ENCODE results near the gene TUT4.

Gene TUT4

GRCh38 chr1:52532247-52532646, 20.6 kb downstream of the TUT4 start:
- peaks cover 77% of the 10 kb centered on the region for H3K79me2 ChIP-seq (ENCODE audit: low read length)
- no peak overlapping the region for H3K9ac ChIP-seq (ENCODE audit: low read length)
- H3K27me3 ChIP-seq (replicated peaks; ENCODE audit: insufficient read depth, low read length), result no peaks in the 10 kb centered on the region
- no peaks in the 10 kb centered on the region for H3F3A ChIP-seq (ENCODE audit: insufficient read depth, low read length)
- no peak overlapping the region for H2AFZ ChIP-seq (ENCODE audit: low read length)
- no peaks in the 10 kb centered on the region for H3K9me2 ChIP-seq (replicated peaks; ENCODE audit: insufficient read depth, low read length)
- H3K4me2 ChIP-seq (ENCODE audit: low read depth, low read length), result no peak overlapping the region
- no peaks in the 10 kb centered on the region for H3K36me3 ChIP-seq (replicated peaks; ENCODE audit: insufficient read depth, low read length)
- no peaks in the 10 kb centered on the region for H3K9me3 ChIP-seq (replicated peaks; ENCODE audit: insufficient read depth, low read length)
- no peak for TF ChIP-seq EZH2 (optimal IDR thresholded peaks at IDR 0.05; ENCODE audit: low read depth, low read length)
- no peak for TF ChIP-seq CTCF (IDR thresholded peaks at IDR 0.05; ENCODE audit: low read length)
- TF ChIP-seq EZH2phosphoT487 (IDR thresholded peaks at IDR 0.05; ENCODE audit: low read length), result no peak
- no peaks in the 10 kb centered on the region for H3K4me1 ChIP-seq (ENCODE audit: low read length)
- no peak for DNase-seq
- H4K20me1 ChIP-seq (ENCODE audit: insufficient read depth, low read length), result no peaks in the 10 kb centered on the region
- H3K27ac ChIP-seq (ENCODE audit: low read length), result no peak overlapping the region
- no peak overlapping the region for H3K4me3 ChIP-seq (ENCODE audit: low read length)

- Histone ChIP-seq H3K9me3 (replicated peaks; ENCODE audit: insufficient read depth, low read length) (no peaks in the 10 kb centered on the region), H3K9ac (ENCODE audit: low read length) (no peak overlapping the region), H4K20me1 (ENCODE audit: insufficient read depth, low read length) (no peaks in the 10 kb centered on the region), H2AFZ (ENCODE audit: low read length) (no peak overlapping the region), H3K4me2 (ENCODE audit: low read depth, low read length) (no peak overlapping the region), H3K9me2 (replicated peaks; ENCODE audit: insufficient read depth, low read length) (no peaks in the 10 kb centered on the region), H3K27me3 (replicated peaks; ENCODE audit: insufficient read depth, low read length) (no peaks in the 10 kb centered on the region), H3K36me3 (replicated peaks; ENCODE audit: insufficient read depth, low read length) (no peaks in the 10 kb centered on the region), H3K4me3 (ENCODE audit: low read length) (no peak overlapping the region), H3K4me1 (ENCODE audit: low read length) (no peaks in the 10 kb centered on the region), H3K79me2 (ENCODE audit: low read length) (peaks cover 72% of the 10 kb centered on the region), H3F3A (ENCODE audit: insufficient read depth, low read length) (no peaks in the 10 kb centered on the region), H3K27ac (ENCODE audit: low read length) (no peak overlapping the region)
- TF ChIP-seq EZH2 (optimal IDR thresholded peaks at IDR 0.05; ENCODE audit: low read depth, low read length) (no peak), EZH2phosphoT487 (IDR thresholded peaks at IDR 0.05; ENCODE audit: low read length) (no peak), CTCF (IDR thresholded peaks at IDR 0.05; ENCODE audit: low read length) (no peak)
- no peak for DNase-seq
Measured at GRCh38 chr1:52531249-52531872, 21.5 kb downstream of the TUT4 start.

GRCh38 chr1:52530563-52531144, 22.2 kb downstream of the TUT4 start:
- Histone ChIP-seq H4K20me1 (ENCODE audit: insufficient read depth, low read length) (no peaks in the 10 kb centered on the region), H2AFZ (ENCODE audit: low read length) (no peak overlapping the region), H3K4me2 (ENCODE audit: low read depth, low read length) (no peak overlapping the region), H3K79me2 (ENCODE audit: low read length) (peaks cover 65% of the 10 kb centered on the region), H3K9me2 (replicated peaks; ENCODE audit: insufficient read depth, low read length) (no peaks in the 10 kb centered on the region), H3F3A (ENCODE audit: insufficient read depth, low read length) (no peaks in the 10 kb centered on the region), H3K36me3 (replicated peaks; ENCODE audit: insufficient read depth, low read length) (no peaks in the 10 kb centered on the region), H3K4me1 (ENCODE audit: low read length) (no peaks in the 10 kb centered on the region), H3K27ac (ENCODE audit: low read length) (no peak overlapping the region), H3K9ac (ENCODE audit: low read length) (no peak overlapping the region), H3K27me3 (replicated peaks; ENCODE audit: insufficient read depth, low read length) (no peaks in the 10 kb centered on the region), H3K9me3 (replicated peaks; ENCODE audit: insufficient read depth, low read length) (no peaks in the 10 kb centered on the region), H3K4me3 (ENCODE audit: low read length) (no peak overlapping the region)
- DNase-seq, result no peak
- no peak for TF ChIP-seq CTCF (IDR thresholded peaks at IDR 0.05; ENCODE audit: low read length)
- TF ChIP-seq EZH2 (optimal IDR thresholded peaks at IDR 0.05; ENCODE audit: low read depth, low read length), result no peak
- TF ChIP-seq EZH2phosphoT487 (IDR thresholded peaks at IDR 0.05; ENCODE audit: low read length), result no peak
